PC-3 (cell line): ENCODE measurements around the gene CYB5D1. TPM values are rescaled to one million over a fixed set of nuclear protein-coding genes. Genes with fewer than 3 reads are reported as not detected.
A peak's percentile ranks its signal among the peaks of the same experiment; 100 is the strongest.

Experiments used
- ATAC-seq: fragments of 200-7000 bp; cut with Tn5 transposase; 2 replicates; pipeline ENCODE4 v1.9.1; 2020; ENCODE audit warnings: mild to moderate bottlenecking, moderate library complexity
- BruUV-seq: library from RNA; stranded (reverse); fragments of 400-500 nt; replicated peaks from 2 replicates; lab custom pipeline; 2021; lab: Mats Ljungman, UMichigan
- CTCF ChIA-PET: fragments of 300-600 bp; sonication (Branson Sonifier 250); formaldehyde crosslinking; loops from one replicate; lab custom pipeline; 2022; ENCODE audit warnings: antibody characterized with exemption; lab: Charles Lee
- POLR2A ChIA-PET: fragments of 300-600 bp; sonication (Branson Sonifier 250); formaldehyde crosslinking; loops from one replicate; lab custom pipeline; 2022; ENCODE audit warnings: antibody characterized with exemption; ENCODE audit not compliant: unreplicated experiment; lab: Charles Lee
- DNase-seq: peaks from one replicate; pipeline ENCODE4 v3.0.0-alpha.2; 2015
- H2AFZ ChIP-seq: fragments of 300-600 bp; sonication (generic); 2 replicates; pipeline ENCODE4 v1.6.0; 2016; ENCODE audit warnings: antibody characterized with exemption, low read length
- H3F3A ChIP-seq: fragments of 300-600 bp; sonication (generic); one replicate; pipeline ENCODE4 v1.6.0; 2017; ENCODE audit warnings: antibody characterized with exemption, low read length, control low read depth, mild to moderate bottlenecking; ENCODE audit not compliant: unreplicated experiment
- H3K27ac ChIP-seq: fragments of 300-600 bp; sonication (generic); 2 replicates; pipeline ENCODE4 v1.5.1; 2016; ENCODE audit warnings: mild to moderate bottlenecking, low read length
- H3K27me3 ChIP-seq: fragments of 300-600 bp; sonication (generic); 2 replicates; pipeline ENCODE4 v1.6.1; 2016; ENCODE audit warnings: low read length, mixed read lengths
- H3K36me3 ChIP-seq: fragments of 300-600 bp; sonication (generic); 2 replicates; pipeline ENCODE4 v1.6.1; 2016; ENCODE audit warnings: low read depth, mixed run types, low read length, mixed read lengths
- H3K4me1 ChIP-seq: fragments of 300-600 bp; sonication (generic); 2 replicates; pipeline ENCODE4 v1.5.1; 2016; ENCODE audit warnings: low read length; ENCODE audit not compliant: insufficient read depth
- H3K4me2 ChIP-seq: fragments of 300-600 bp; sonication (generic); 2 replicates; pipeline ENCODE4 v1.6.0; 2016; ENCODE audit warnings: low read length
- H3K4me3 ChIP-seq: fragments of 300-600 bp; sonication (generic); 2 replicates; pipeline ENCODE4 v1.5.1; 2016; ENCODE audit warnings: mild to moderate bottlenecking, low read length, mixed read lengths
- H3K79me2 ChIP-seq: fragments of 300-600 bp; sonication (generic); 2 replicates; pipeline ENCODE4 v1.6.1; 2017; ENCODE audit warnings: low read length, mixed read lengths
- H3K9ac ChIP-seq: fragments of 300-600 bp; sonication (generic); 2 replicates; pipeline ENCODE4 v1.6.0; 2016; ENCODE audit warnings: mild to moderate bottlenecking, low read length
- H3K9me2 ChIP-seq: fragments of 300-600 bp; sonication (generic); replicated peaks from 2 replicates; pipeline ENCODE4 v1.6.1; 2016; ENCODE audit warnings: mixed run types, low read length, mixed read lengths
- H3K9me3 ChIP-seq: fragments of 300-600 bp; sonication (generic); 2 replicates; pipeline ENCODE4 v1.6.1; 2016; ENCODE audit warnings: low read length, mixed read lengths
- H4K20me1 ChIP-seq: fragments of 300-600 bp; sonication (generic); 2 replicates; pipeline ENCODE4 v1.6.1; 2016; ENCODE audit warnings: low read length, mixed read lengths
- EZH2 ChIP-seq: fragments of 300-600 bp; sonication (generic); IDR thresholded peaks from one replicate; pipeline ENCODE4 v1.6.1; 2017; ENCODE audit warnings: antibody characterized with exemption, mild to moderate bottlenecking, low read length; ENCODE audit not compliant: unreplicated experiment
- EZH2phosphoT487 ChIP-seq: fragments of 300-600 bp; sonication (generic); IDR thresholded peaks from 2 replicates; pipeline ENCODE4 v1.6.1; 2018; ENCODE audit warnings: mild to moderate bottlenecking, antibody characterized with exemption, low read length, borderline replicate concordance
- intact Hi-C: fragments of 100-400 bp; cut with micrococcal nuclease; formaldehyde crosslinking; loops from 2 replicates; pipeline ENCODE4 v1.9.0; 2023
- total RNA-seq: library from RNA; depleted of rRNA; stranded (reverse); fragments of >200 nt; gene quantifications from 2 replicates; pipeline ENCODE4 v1.2.3, GENCODE V29; 2014
- TF ChIP-seq, protein P1 (sequence below): fragments of 300-600 bp; sonication (generic); conservative IDR thresholded peaks from 2 replicates; pipeline ENCODE4 v1.5.1; 2017; ENCODE audit warnings: antibody characterized with exemption, low read depth, mild to moderate bottlenecking, low read length

Gene CYB5D1
- total RNA-seq, 1 experiment from 2014 or later = 23.1 TPM

DNA sequence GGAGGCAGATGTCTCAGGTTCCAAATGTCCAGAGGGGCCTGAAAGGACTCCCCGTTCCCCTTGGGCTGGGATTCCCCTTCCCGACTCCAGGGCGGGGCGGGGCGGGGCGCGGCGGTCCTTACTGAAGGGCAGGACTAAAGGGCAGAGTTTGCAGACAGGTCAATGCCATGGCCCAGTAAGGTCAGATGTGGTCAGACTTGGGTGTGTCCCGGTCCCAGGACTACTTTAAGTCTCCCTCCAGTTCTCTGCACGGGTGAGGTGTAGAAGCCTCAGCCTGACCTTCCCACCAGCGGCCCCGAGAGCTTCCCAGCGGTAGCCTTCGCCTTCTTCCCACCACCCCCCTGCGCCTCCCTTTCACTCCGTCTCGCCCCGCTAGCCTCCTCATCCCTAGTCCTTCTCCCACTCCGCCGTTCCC, 23.3 kb upstream of the CYB5D1 start:
- peak overlapping the region; percentile 44 for H3K9ac ChIP-seq
- BruUV-seq = no TSS peak
- TF ChIP-seq, protein P1, sequence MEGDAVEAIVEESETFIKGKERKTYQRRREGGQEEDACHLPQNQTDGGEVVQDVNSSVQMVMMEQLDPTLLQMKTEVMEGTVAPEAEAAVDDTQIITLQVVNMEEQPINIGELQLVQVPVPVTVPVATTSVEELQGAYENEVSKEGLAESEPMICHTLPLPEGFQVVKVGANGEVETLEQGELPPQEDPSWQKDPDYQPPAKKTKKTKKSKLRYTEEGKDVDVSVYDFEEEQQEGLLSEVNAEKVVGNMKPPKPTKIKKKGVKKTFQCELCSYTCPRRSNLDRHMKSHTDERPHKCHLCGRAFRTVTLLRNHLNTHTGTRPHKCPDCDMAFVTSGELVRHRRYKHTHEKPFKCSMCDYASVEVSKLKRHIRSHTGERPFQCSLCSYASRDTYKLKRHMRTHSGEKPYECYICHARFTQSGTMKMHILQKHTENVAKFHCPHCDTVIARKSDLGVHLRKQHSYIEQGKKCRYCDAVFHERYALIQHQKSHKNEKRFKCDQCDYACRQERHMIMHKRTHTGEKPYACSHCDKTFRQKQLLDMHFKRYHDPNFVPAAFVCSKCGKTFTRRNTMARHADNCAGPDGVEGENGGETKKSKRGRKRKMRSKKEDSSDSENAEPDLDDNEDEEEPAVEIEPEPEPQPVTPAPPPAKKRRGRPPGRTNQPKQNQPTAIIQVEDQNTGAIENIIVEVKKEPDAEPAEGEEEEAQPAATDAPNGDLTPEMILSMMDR = no peak
- no peak for TF ChIP-seq EZH2

DNA sequence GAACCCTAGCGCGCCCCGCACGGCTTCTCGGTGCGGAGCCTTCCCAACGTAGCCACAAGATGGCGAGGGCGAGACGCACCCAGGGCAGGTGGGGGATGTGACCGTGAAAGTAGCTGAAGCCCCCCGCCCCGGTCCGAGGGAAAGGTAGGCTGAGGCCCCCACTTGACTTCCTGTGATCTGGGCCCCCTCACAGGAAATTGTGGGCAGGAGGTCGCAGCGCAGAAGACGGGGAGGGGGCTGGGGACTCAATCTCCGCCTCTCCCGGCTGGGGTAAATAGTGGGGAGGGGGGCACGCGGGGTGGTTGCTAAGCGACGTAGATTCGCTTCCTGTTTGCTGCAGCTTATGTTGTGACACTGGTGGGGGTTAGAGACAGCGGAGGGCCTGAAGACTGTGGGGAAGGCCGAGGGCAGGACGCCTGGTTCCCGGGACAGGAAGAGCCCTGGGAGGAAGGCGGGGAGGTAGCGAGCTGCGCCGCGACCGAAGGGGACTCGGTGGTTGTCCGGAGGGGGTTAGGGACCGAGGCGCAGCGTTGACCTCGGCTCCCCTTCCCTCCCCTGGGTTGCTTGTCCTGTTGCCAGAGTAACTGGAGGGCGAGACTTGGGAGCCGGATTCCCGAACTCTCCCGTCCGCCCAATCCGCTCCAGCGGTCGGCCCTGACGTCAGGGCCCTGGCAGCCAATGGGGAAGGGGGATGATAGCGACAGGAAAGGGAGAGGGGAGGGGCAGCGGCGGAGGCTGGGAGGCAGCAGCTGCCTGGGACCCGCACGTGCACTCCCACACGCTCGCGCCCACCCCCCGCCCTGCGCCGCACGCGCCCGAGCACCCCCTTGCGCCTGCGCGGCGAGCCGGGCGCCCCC, 22.6 kb upstream of the CYB5D1 start:
- Histone ChIP-seq H3K79me2 (peaks cover 15% of the 10 kb centered on the region), H2AFZ (peak overlapping the region; percentile 83), H3K36me3 (no peaks in the 10 kb centered on the region), H3K9me3 (no peaks in the 10 kb centered on the region), H3F3A (no peaks in the 10 kb centered on the region), H3K9me2 (no peaks in the 10 kb centered on the region), H3K9ac (peak overlapping the region; percentile 75), H4K20me1 (no peaks in the 10 kb centered on the region), H3K27me3 (no peaks in the 10 kb centered on the region), H3K4me1 (peaks cover 27% of the 10 kb centered on the region), H3K27ac (peak overlapping the region; percentile 75), H3K4me2 (peak overlapping the region; percentile 85), H3K4me3 (peak overlapping the region; percentile 83)
- intact Hi-C loops = loop anchor here (2.0 kb wide), 1 partner anchor 22 kb away; the partner anchor contains the start of gene NAA38
- BruUV-seq = no TSS peak
- CTCF ChIA-PET = interaction anchor here (0.5 kb wide), 2 partner anchors 21 to 351 kb away, joined by 3 to 4 read pairs; partner anchors contain the start of gene POLR2A
- DNase-seq (peak; percentile 97), ATAC-seq (peak; percentile 56)
- POLR2A ChIA-PET = interaction anchor here (1.1 kb wide), 1 partner anchor 10 kb away, joined by 4 read pairs; no protein-coding TSS in a partner anchor
- TF ChIP-seq, protein P1 = peak; percentile 71
- TF ChIP-seq EZH2 (no peak), EZH2phosphoT487 (0 out of 2 replicates have a peak, but pooled peaks have one; percentile 35)

More for the DNA sequence above, 23.3 kb upstream of the CYB5D1 start:
- H3K4me1 ChIP-seq = peaks cover 27% of the 10 kb centered on the region
- peak; percentile 1 for ATAC-seq
- H3K36me3 ChIP-seq = no peaks in the 10 kb centered on the region
- peak overlapping the region; percentile 83 for H2AFZ ChIP-seq
- peak overlapping the region; percentile 83 for H3K4me3 ChIP-seq
- intact Hi-C loops = loop anchor here (2.0 kb wide), 1 partner anchor 22 kb away; the partner anchor contains the start of gene NAA38
- H4K20me1 ChIP-seq = no peaks in the 10 kb centered on the region
- peak overlapping the region; percentile 60 for H3K27ac ChIP-seq
- H3F3A ChIP-seq = no peaks in the 10 kb centered on the region
- no peak for DNase-seq
- peak overlapping the region; percentile 85 for H3K4me2 ChIP-seq
- POLR2A ChIA-PET = no interaction called here
- no peaks in the 10 kb centered on the region for H3K27me3 ChIP-seq
- peaks cover 11% of the 10 kb centered on the region for H3K79me2 ChIP-seq
- H3K9me2 ChIP-seq = no peaks in the 10 kb centered on the region
- no peaks in the 10 kb centered on the region for H3K9me3 ChIP-seq
- CTCF ChIA-PET = no interaction called here
